Prostate gland (tissue), 2 donors: ENCODE results near the gene TLR6. TPM values are rescaled to one million over a fixed set of nuclear protein-coding genes. Genes with fewer than 3 reads are reported as not detected.
A peak's percentile ranks its signal among the peaks of the same experiment; 100 is the strongest.

Source experiments
- DNase-seq: peaks from one replicate; pipeline ENCODE4 v3.0.0-alpha.2; 2019; ENCODE audit warnings: low spot score
- H3K27ac ChIP-seq, 2 donors: fragments of 200-600 bp; sonication (generic); 2 replicates each; pipeline ENCODE4 v1.5.1; 2017 to 2019
- H3K27me3 ChIP-seq: fragments of 200-600 bp; sonication (generic); replicated peaks from 2 replicates; pipeline ENCODE4 v1.5.1; 2019; ENCODE audit not compliant: insufficient read depth
- H3K36me3 ChIP-seq, 2 donors: fragments of 200-600 bp; sonication (generic); 1 replicate in 1 of 2; 2 replicates in 1 of 2; pipeline versions ENCODE4 v1.5.1 to v1.8.1; 2017 to 2019
- H3K4me1 ChIP-seq: fragments of 200-600 bp; sonication (generic); replicated peaks from 2 replicates; pipeline ENCODE4 v1.5.1; 2019
- H3K4me3 ChIP-seq, 2 donors: fragments of 200-600 bp; sonication (generic); 2 replicates each; pipeline ENCODE4 v1.5.1; 2017 to 2019
- H3K9me3 ChIP-seq: fragments of 200-600 bp; sonication (generic); 2 replicates; pipeline ENCODE4 v1.5.1; 2017
- CTCF ChIP-seq, 4 experiments: fragments of 200-600 bp in 2 of 4; fragments of 450-650 bp in 2 of 4; sonication (generic) in 2 of 4; IDR thresholded peaks; 1 replicate in 3 of 4; 2 replicates in 1 of 4; pipeline ENCODE4 v1.5.1; 2016 to 2019; ENCODE audit warnings: antibody characterized with exemption in 4 of 4, mild to moderate bottlenecking in 2 of 4, moderate library complexity in 2 of 4
- POLR2A ChIP-seq: fragments of 450-650 bp; IDR thresholded peaks from one replicate; pipeline ENCODE4 v1.6.1; 2016; ENCODE audit warnings: antibody characterized with exemption, mild to moderate bottlenecking
- POLR2AphosphoS5 ChIP-seq: sonication (generic); formaldehyde crosslinking; IDR thresholded peaks from one replicate; pipeline ENCODE4 v1.6.1; 2017; ENCODE audit warnings: antibody characterized with exemption
- WGBS: methylation state at CpG from one replicate; pipeline ENCODE4 v1.1.5; 2018; 5-methylcytosine and 5-hydroxymethylcytosine counted together
- intact Hi-C: fragments of 100-400 bp; cut with DNase I; formaldehyde crosslinking; loops from one replicate; pipeline ENCODE4 v1.14.2; 2022
- microRNA counts, 2 donors: library from miRNA; unstranded; fragments of <30 nt; microRNA quantifications; one replicate each; lab custom pipeline; 2016 to 2017
- microRNA-seq: library from miRNA; unstranded; fragments of <30 nt; microRNA quantifications from one replicate; pipeline ENCODE4, GENCODE V29; 2016
- small RNA-seq, 2 donors: library from RNA; depleted of rRNA; stranded (forward); fragments of <200 nt; gene quantifications; one replicate each; pipeline ENCODE3, GENCODE V24; 2016
- total RNA-seq, 2 donors: library from RNA; depleted of rRNA; stranded (reverse); fragments of >200 nt; gene quantifications; one replicate each; pipeline ENCODE4 v1.1.0, GENCODE V29; 2016

The TLR6 gene
- total RNA-seq, 2 donors from 2014 or later: 1.0 to 1.5 TPM

GRCh38 chr4:38775326-38775725, 81.3 kb downstream of the TLR6 start:
- Histone ChIP-seq H3K9me3 (no peaks in the 10 kb centered on the region), H3K27ac (no peak overlapping the region), H3K27me3 (no peaks in the 10 kb centered on the region), H3K4me1 (no peaks in the 10 kb centered on the region), H3K36me3 (no peaks in the 10 kb centered on the region), H3K4me3 (no peak overlapping the region)
- intact Hi-C loops: no loop called here
- DNase-seq: no peak
- no peak for TF ChIP-seq CTCF (IDR thresholded peaks at IDR 0.05)
- no peak for TF ChIP-seq POLR2AphosphoS5
- no peak for TF ChIP-seq POLR2A
- 91% methylated on average over 2 of the region's 2 CpGs for WGBS

GRCh38 chr4:38774181-38774955, 82.2 kb downstream of the TLR6 start:
- WGBS: 78% methylated on average over 8 of the region's 8 CpGs
- no peak overlapping the region for H3K27ac ChIP-seq

More at GRCh38 chr4:38774181-38774955, 82.2 kb downstream of the TLR6 start:
- no peaks in the 10 kb centered on the region for H3K4me1 ChIP-seq
- intact Hi-C loops: no loop called here
- H3K27me3 ChIP-seq: no peaks in the 10 kb centered on the region
- H3K9me3 ChIP-seq: no peaks in the 10 kb centered on the region
- DNase-seq: no peak
- TF ChIP-seq CTCF (IDR thresholded peaks at IDR 0.05) (no peak), POLR2A (no peak), POLR2AphosphoS5 (no peak)
- no peak overlapping the region for H3K4me3 ChIP-seq
- H3K36me3 ChIP-seq: no peaks in the 10 kb centered on the region

MicroRNAs encoded within 50 kb of the gene (microRNA counts, 767-probe panel; counts per million panel counts)
- microRNA hsa-miR-574-3p (lab: Ali Mortazavi, UCI) (4,057 to 4,525 counts per million in 2 donors), microRNA hsa-miR-574-5p (lab: Ali Mortazavi, UCI) (4,302 to 4,442 counts per million in 2 donors)

Small RNA genes within 50 kb of the gene (microRNA-seq; reads per million reads assigned to microRNA genes)
- 1,521 reads per million, percentile 90 among the genes with 10 or more reads in this experiment for gene MIR574

Small RNA genes within 50 kb of the gene (small RNA-seq; reads per million reads assigned to genes)
- gene MIR574: 129 to 356 reads per million in 2 donors

Other genes starting within 250 kb of the TLR6 start
- gene KLF3, start 192.6 kb downstream of the TLR6 start, total RNA-seq: 10 to 100 TPM; 47.7 to 55.4 TPM
- under 1 TPM; 0.14 to 0.68 TPM for gene TLR10, start 73.8 kb downstream of the TLR6 start, total RNA-seq
- gene TLR1, start 52.0 kb downstream of the TLR6 start, total RNA-seq: 1 to 10 TPM; 7.4 to 7.8 TPM
- 100 to 1,000 TPM; 117 to 118 TPM for gene FAM114A1, start 11.0 kb upstream of the TLR6 start, total RNA-seq
- under 1 TPM; 0.27 to 0.51 TPM for gene TMEM156, start 175.6 kb upstream of the TLR6 start, total RNA-seq
- 10 to 100 TPM; 19.8 to 26.1 TPM for gene KLHL5, start 205.4 kb upstream of the TLR6 start, total RNA-seq